Subcutaneous adipose tissue (tissue), 4 donors: ENCODE data around the gene RAB25. TPM values are rescaled to one million over a fixed set of nuclear protein-coding genes. Genes with fewer than 3 reads are reported as not detected.

Source experiments
- total RNA-seq, 4 donors: library from RNA; depleted of rRNA; stranded (reverse); fragments of >200 nt; gene quantifications; one replicate each; pipeline ENCODE4 v1.1.0, GENCODE V29; 2016

RAB25 gene
- total RNA-seq, 4 donors from 2014 or later: not detected

Other genes starting within 250 kb of the RAB25 start
- 10 to 100 TPM; 30.9 to 42.8 (median 36.3) TPM for gene GON4L, start 203.9 kb upstream of the RAB25 start, total RNA-seq
- gene SYT11, start 201.6 kb upstream of the RAB25 start, total RNA-seq: 10 to 100 TPM in 1 of 4 donors, 1 to 10 TPM in 3; 4.3 to 13.8 (median 5.2) TPM
- 10 to 100 TPM; 24.3 to 40.1 (median 28.4) TPM for gene RIT1, start 149.8 kb upstream of the RAB25 start, total RNA-seq
- 10 to 100 TPM; 30.9 to 62.0 (median 39.5) TPM for gene KHDC4, start 126.7 kb upstream of the RAB25 start, total RNA-seq
- gene RXFP4, start 119.5 kb upstream of the RAB25 start, total RNA-seq: not detected
- 100 to 1,000 TPM in 3 of 4 donors, 10 to 100 TPM in 1; 77.9 to 143 (median 131) TPM for gene ARHGEF2, start 82.6 kb upstream of the RAB25 start, total RNA-seq
- gene SSR2, start 40.2 kb upstream of the RAB25 start, total RNA-seq: 100 to 1,000 TPM; 117 to 238 (median 185) TPM
- gene UBQLN4, start 7.4 kb upstream of the RAB25 start, total RNA-seq: 10 to 100 TPM; 15.1 to 16.5 (median 16.2) TPM
- 10 to 100 TPM; 51.7 to 80.1 (median 66.9) TPM for gene LAMTOR2, start 6.4 kb upstream of the RAB25 start, total RNA-seq
- gene MEX3A, start 21.3 kb downstream of the RAB25 start, total RNA-seq: under 1 TPM; 0.17 to 0.57 (median 0.27) TPM
- gene LMNA, start 53.6 kb downstream of the RAB25 start, total RNA-seq: 100 to 1,000 TPM; 210 to 349 (median 281) TPM
- gene SEMA4A, start 92.4 kb downstream of the RAB25 start, total RNA-seq: 1 to 10 TPM; 2.6 to 3.4 (median 3.0) TPM
- gene SLC25A44, start 132.9 kb downstream of the RAB25 start, total RNA-seq: 10 to 100 TPM in 3 of 4 donors, 1 to 10 TPM in 1; 7.9 to 22.3 (median 13.1) TPM
- gene PMF1, start 151.8 kb downstream of the RAB25 start, total RNA-seq: 10 to 100 TPM; 36.3 to 51.2 (median 41.0) TPM
- under 1 TPM in 2 of 4 donors, not detected in 2; 0.68 to 0.94 TPM for gene BGLAP, start 181.0 kb downstream of the RAB25 start, total RNA-seq
- 1 to 10 TPM in 2 of 4 donors, under 1 TPM in 1, not detected in 1; 0.66 to 1.5 (median 1.0) TPM for gene PAQR6, start 186.9 kb downstream of the RAB25 start, total RNA-seq
- 10 to 100 TPM; 26.6 to 48.6 (median 37.3) TPM for gene SMG5, start 221.7 kb downstream of the RAB25 start, total RNA-seq
- 1 to 10 TPM in 3 of 4 donors, not detected in 1; 1.0 to 2.3 (median 2.2) TPM for gene TMEM79, start 223.2 kb downstream of the RAB25 start, total RNA-seq
- gene GLMP, start 234.5 kb downstream of the RAB25 start, total RNA-seq: 10 to 100 TPM; 34.9 to 84.3 (median 48.3) TPM
- gene VHLL, start 238.1 kb downstream of the RAB25 start, total RNA-seq: not detected